Measurements from ENCODE around the gene SECISBP2L.

DNA sequence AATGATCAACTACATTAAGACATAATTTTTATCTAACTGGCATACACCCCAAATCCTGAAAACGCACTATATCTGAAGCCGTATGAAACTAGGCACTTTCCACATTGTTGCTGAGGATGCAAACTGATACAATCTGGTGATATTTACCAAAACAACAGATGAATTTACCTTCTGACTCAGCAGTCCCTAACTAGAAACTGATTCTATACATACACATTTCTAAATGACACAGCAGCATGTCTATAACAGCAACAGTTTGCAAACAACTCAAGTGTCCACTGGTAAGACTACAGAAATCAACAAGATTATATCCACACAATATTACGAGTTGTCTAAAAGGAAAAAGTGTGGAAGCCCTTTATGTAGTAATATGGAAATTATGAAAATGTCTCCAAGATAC lies 22.9 kb downstream of the SECISBP2L start:
- TF ChIP-seq, protein P1, sequence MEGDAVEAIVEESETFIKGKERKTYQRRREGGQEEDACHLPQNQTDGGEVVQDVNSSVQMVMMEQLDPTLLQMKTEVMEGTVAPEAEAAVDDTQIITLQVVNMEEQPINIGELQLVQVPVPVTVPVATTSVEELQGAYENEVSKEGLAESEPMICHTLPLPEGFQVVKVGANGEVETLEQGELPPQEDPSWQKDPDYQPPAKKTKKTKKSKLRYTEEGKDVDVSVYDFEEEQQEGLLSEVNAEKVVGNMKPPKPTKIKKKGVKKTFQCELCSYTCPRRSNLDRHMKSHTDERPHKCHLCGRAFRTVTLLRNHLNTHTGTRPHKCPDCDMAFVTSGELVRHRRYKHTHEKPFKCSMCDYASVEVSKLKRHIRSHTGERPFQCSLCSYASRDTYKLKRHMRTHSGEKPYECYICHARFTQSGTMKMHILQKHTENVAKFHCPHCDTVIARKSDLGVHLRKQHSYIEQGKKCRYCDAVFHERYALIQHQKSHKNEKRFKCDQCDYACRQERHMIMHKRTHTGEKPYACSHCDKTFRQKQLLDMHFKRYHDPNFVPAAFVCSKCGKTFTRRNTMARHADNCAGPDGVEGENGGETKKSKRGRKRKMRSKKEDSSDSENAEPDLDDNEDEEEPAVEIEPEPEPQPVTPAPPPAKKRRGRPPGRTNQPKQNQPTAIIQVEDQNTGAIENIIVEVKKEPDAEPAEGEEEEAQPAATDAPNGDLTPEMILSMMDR (optimal IDR thresholded peaks at IDR 0.05 in 1 of 3, IDR thresholded peaks at IDR 0.05 in 1 of 3, conservative IDR thresholded peaks at IDR 0.05 in 1 of 3; ENCODE audit: extremely low read depth in 1 of 3, insufficient read depth in 2 of 3, low read length in 3 of 3): no peak
- no peak for TF ChIP-seq EZH2 (IDR thresholded peaks at IDR 0.05; ENCODE audit: low read length)

Measured in keratinocyte (primary cell).